HepG2 (cell line): ENCODE results near the gene DALRD3. TPM values are rescaled to one million over a fixed set of nuclear protein-coding genes. Genes with fewer than 3 reads are reported as not detected.

ENCODE experiments used
- ATAC-seq: fragments of 200-7000 bp; cut with Tn5 transposase; 3 replicates; pipeline ENCODE4 v1.9.1; 2020; ENCODE audit warnings: mild to moderate bottlenecking, moderate library complexity
- BruUV-seq: library from RNA; stranded (reverse); fragments of 400-500 nt; replicated peaks from 2 replicates; lab custom pipeline; 2021; lab: Mats Ljungman, UMichigan
- CTCF ChIA-PET: fragments of 300-600 bp; formaldehyde crosslinking; extraction: SDS; loops from one replicate; lab custom pipeline; 2021; ENCODE audit warnings: low total read pairs, inconsistent platforms, low intra/inter-chr PET ratio; lab: Yijun Ruan, JAX
- POLR2A ChIA-PET: fragments of 350-600 bp; sonication (Branson Sonifier 250); formaldehyde crosslinking; loops from one replicate; lab custom pipeline; 2020; ENCODE audit warnings: antibody characterized with exemption, inconsistent platforms; lab: Yijun Ruan, JAX
- DNase-seq: peaks from one replicate; pipeline ENCODE4 v3.0.0-alpha.2; 2015; ENCODE audit warnings: low spot score
- FAIRE-seq: peaks from 3 replicates; lab custom pipeline; 2011; peaks lifted over from hg19 to GRCh38; lab: Jason Lieb, UNC
- H2AFZ ChIP-seq: one replicate; pipeline ENCODE4 v1.6.1; 2011; ENCODE audit warnings: low read length, inconsistent platforms
- H3K27ac ChIP-seq: fragments of 300-600 bp; 3 replicates; pipeline ENCODE4 v1.8.0; 2011; ENCODE audit warnings: mixed run types, mild to moderate bottlenecking, mixed read lengths, low read length, inconsistent platforms; ENCODE audit not compliant: insufficient read depth; ENCODE audit errors: extremely low read length
- H3K27me3 ChIP-seq, 2 experiments: fragments of 200-600 bp in 1 of 2; 2 replicates in 1 of 2; 3 replicates in 1 of 2; pipeline versions ENCODE4 v1.6.0 to v1.8.0; 2011; ENCODE audit warnings: low read length in 2 of 2, mild to moderate bottlenecking in 2 of 2, moderate library complexity in 2 of 2, inconsistent platforms in 1 of 2; ENCODE audit not compliant: insufficient read depth in 2 of 2, control insufficient read depth in 1 of 2
- H3K36me3 ChIP-seq, 2 experiments: fragments of 200-600 bp in 1 of 2; replicated peaks in 1 of 2; 2 replicates in 1 of 2; 3 replicates in 1 of 2; pipeline versions ENCODE4 v1.5.1 to v1.8.0; 2011; ENCODE audit warnings: low read length in 2 of 2, inconsistent platforms in 1 of 2; ENCODE audit not compliant: insufficient read depth in 2 of 2, control insufficient read depth in 1 of 2
- H3K4me1 ChIP-seq: 2 replicates; pipeline ENCODE4 v1.5.1; 2012; ENCODE audit warnings: low read length, inconsistent platforms; ENCODE audit not compliant: insufficient read depth
- H3K4me2 ChIP-seq: 2 replicates; pipeline ENCODE4 v1.6.0; 2011; ENCODE audit warnings: low read depth, low read length, inconsistent platforms
- H3K4me3 ChIP-seq, 3 experiments: fragments of 200-600 bp in 1 of 3; sonication (generic), shearing (Covaris generic) in 1 of 3; replicated peaks in 1 of 3; 2 replicates each; pipeline ENCODE4 v1.5.1; 2011 to 2016; ENCODE audit warnings: low read length in 3 of 3, inconsistent platforms in 2 of 3, low read depth in 2 of 3, mild to moderate bottlenecking in 2 of 3, control low read depth in 1 of 3, mixed read lengths in 1 of 3; ENCODE audit not compliant: insufficient read depth in 1 of 3
- H3K79me2 ChIP-seq: one replicate; pipeline ENCODE4 v1.6.1; 2011; ENCODE audit warnings: low read length, inconsistent platforms; ENCODE audit not compliant: insufficient read depth
- H3K9ac ChIP-seq: 2 replicates; pipeline ENCODE4 v1.6.0; 2011; ENCODE audit warnings: mild to moderate bottlenecking, low read depth, low read length, inconsistent platforms; ENCODE audit not compliant: insufficient read depth
- H3K9me3 ChIP-seq: 2 replicates; pipeline ENCODE4 v1.5.1; 2012; ENCODE audit warnings: mild to moderate bottlenecking, low read length
- H4K20me1 ChIP-seq: 2 replicates; pipeline ENCODE4 v1.6.0; 2011; ENCODE audit warnings: inconsistent platforms, mild to moderate bottlenecking, low read length, moderate library complexity; ENCODE audit not compliant: insufficient read depth
- NCOA1 ChIP-seq: sonication (generic); formaldehyde crosslinking; IDR thresholded peaks from 2 replicates; pipeline ENCODE4 v1.9.0; 2021; ENCODE audit warnings: missing genetic modification reagents
- POLR2A ChIP-seq, 2 experiments: IDR thresholded peaks; 2 replicates each; pipeline ENCODE4 v1.6.1; 2011; ENCODE audit warnings: low read depth in 2 of 2, low read length in 2 of 2, mild to moderate bottlenecking in 1 of 2, moderate library complexity in 1 of 2; ENCODE audit not compliant: insufficient read depth in 1 of 2
- POLR2AphosphoS5 ChIP-seq: IDR thresholded peaks from 2 replicates; pipeline ENCODE4 v1.6.1; 2012; ENCODE audit warnings: low read depth, low read length
- POLR2G ChIP-seq: fragments of 200-400 bp; formaldehyde crosslinking; IDR thresholded peaks from 2 replicates; pipeline ENCODE4 v1.6.1; 2018; ENCODE audit warnings: mild to moderate bottlenecking, low read depth, low read length, moderate library complexity
- SNAPC2 ChIP-seq: sonication (generic); formaldehyde crosslinking; IDR thresholded peaks from 2 replicates; pipeline ENCODE4 v1.8.1; 2022; ENCODE audit warnings: mild to moderate bottlenecking, missing genetic modification reagents
- TARDBP ChIP-seq: sonication (generic); formaldehyde crosslinking; IDR thresholded peaks from 2 replicates; pipeline ENCODE4 v1.8.0; 2022; ENCODE audit warnings: mild to moderate bottlenecking, missing genetic modification reagents
- TGIF2 ChIP-seq: IDR thresholded peaks from 2 replicates; pipeline ENCODE4 v1.6.1; 2016; ENCODE audit warnings: control low read depth, missing compliant biosample characterization
- TMF1 ChIP-seq: sonication (generic); formaldehyde crosslinking; IDR thresholded peaks from 2 replicates; pipeline ENCODE4 v1.8.1; 2022; ENCODE audit warnings: low read depth, missing genetic modification reagents
- TOPORS ChIP-seq: sonication (generic); formaldehyde crosslinking; IDR thresholded peaks from 2 replicates; pipeline ENCODE4 v1.8.0; 2023; ENCODE audit warnings: mild to moderate bottlenecking, missing genetic modification reagents
- ZNF136 ChIP-seq: sonication (generic); formaldehyde crosslinking; IDR thresholded peaks from 2 replicates; pipeline ENCODE4 v1.8.1; 2022; ENCODE audit warnings: low read depth, mild to moderate bottlenecking, moderate library complexity, missing genetic modification reagents
- WGBS: methylation state at CpG from one replicate; pipeline ENCODE4 v1.1.6; 2017; ENCODE audit warnings: low lambda C conversion rate; 5-methylcytosine and 5-hydroxymethylcytosine counted together
- in situ Hi-C: cut with HindIII; loops from 2 replicates; pipeline ENCODE4 v1.10.0; 2017; ENCODE audit warnings: low pct_unique_long_range_greater_than_20kb; ENCODE audit not compliant: extremely low pct_ligation_motif_present
- intact Hi-C: fragments of 100-400 bp; cut with micrococcal nuclease; formaldehyde crosslinking; loops from one replicate; pipeline ENCODE4 v1.10.0; 2022; ENCODE audit not compliant: unreplicated experiment
- polyA plus RNA-seq, 8 experiments: library from polyadenylated mRNA; depleted of rRNA in 3 of 8; stranded (reverse) in 7 of 8; unstranded in 1 of 8; fragments of >200 nt; fragmentation: Illumina TruSeq in 4 of 8; extraction: Trizol in 4 of 8; gene quantifications; 2 replicates each; pipeline versions ENCODE4 v1.2.1 to v1.2.3, GENCODE V29; 2011 to 2016; ENCODE audit warnings: low read depth in 4 of 8, missing spikeins in 1 of 8, mixed read lengths in 1 of 8; ENCODE audit not compliant: insufficient read depth in 1 of 8
- total RNA-seq, 5 experiments: library from RNA; depleted of rRNA; stranded (reverse); fragments of >200 nt; fragmentation: Illumina TruSeq; extraction: Trizol; gene quantifications; 2 replicates each; pipeline ENCODE4 v1.2.3, GENCODE V29; 2016; ENCODE audit warnings: low read depth in 1 of 5
- TF ChIP-seq, protein P1 (sequence below): IDR thresholded peaks from 2 replicates; pipeline ENCODE4 v1.6.1; 2016; ENCODE audit warnings: missing genetic modification reagents, missing compliant biosample characterization

DALRD3 gene
- total and polyA plus RNA-seq, 2 of the 13 experiments (the other 11 are each of a cell fraction or from before 2014, with no cell fraction given) = 19.9 to 36.5 TPM

DNA sequence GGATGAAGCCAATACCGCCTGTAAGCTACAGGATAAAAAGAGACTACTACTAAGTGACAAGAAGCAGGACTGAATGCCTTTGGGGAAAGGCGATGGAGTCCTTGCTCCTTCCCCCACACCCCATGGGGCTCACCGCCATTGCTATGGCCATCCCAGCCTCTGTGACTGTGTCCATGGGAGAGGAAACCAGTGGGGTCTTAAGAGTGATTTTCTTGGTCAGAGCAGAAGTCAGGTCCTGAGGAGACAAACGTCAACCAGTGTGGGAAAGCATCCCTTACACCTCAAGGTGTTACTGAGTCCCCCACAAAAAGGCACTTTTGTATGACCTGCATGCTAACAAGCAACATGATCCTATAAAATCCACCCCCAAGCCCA, 9.9 kb upstream of the DALRD3 start:
- ATAC-seq = no peak

DNA sequence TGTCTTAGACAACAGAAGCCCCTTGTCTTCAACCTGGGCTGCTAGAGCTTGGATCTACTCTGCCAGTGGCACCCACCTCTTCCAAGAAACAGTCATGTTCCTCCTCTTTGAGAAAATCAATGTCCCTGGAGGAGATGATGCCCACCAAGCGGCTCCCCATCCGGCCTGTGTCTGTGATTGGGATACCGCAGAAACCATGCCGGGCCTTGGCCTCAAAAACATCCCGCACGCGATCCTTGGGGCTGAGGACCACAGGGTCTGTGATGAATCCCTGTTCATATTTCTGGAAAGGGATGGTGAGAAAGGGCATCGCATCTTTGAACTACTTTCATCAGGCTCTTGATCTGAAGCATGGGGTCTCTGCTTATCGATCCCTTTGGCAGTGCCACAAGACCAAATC, 9.3 kb upstream of the DALRD3 start:
- no TSS peak for BruUV-seq
- 91% methylated on average over 8 of the region's 9 CpGs for WGBS
- ChIA-PET POLR2A (interaction anchor here (2.3 to 11.1 kb wide), 2 partner anchors 18 to 21 kb away, joined by 38 to 280 read pairs; partner anchors contain the start of gene WDR6), CTCF (no interaction called here)
- Histone ChIP-seq H4K20me1 (no peaks in the 10 kb centered on the region), H3K4me1 (peaks cover 55% of the 10 kb centered on the region), H2AFZ (no peak overlapping the region), H3K4me2 (0 out of 2 replicates have a peak overlapping the region, but pooled peaks have one; percentile 90), H3K36me3 (peaks cover 28 to 55% of the 10 kb centered on the region in 2 experiments), H3K27ac (no peak overlapping the region), H3K79me2 (peaks cover 22% of the 10 kb centered on the region), H3K9ac (no peak overlapping the region), H3K9me3 (no peaks in the 10 kb centered on the region), H3K27me3 (no peaks in the 10 kb centered on the region), H3K4me3 (no peak overlapping the region)
- intact Hi-C loops (no loop called here), in situ Hi-C loops (no loop called here)
- DNase-seq = no peak
- ATAC-seq = no peak
- TF ChIP-seq POLR2A (IDR thresholded peaks at IDR 0.05; ENCODE audit: insufficient read depth in 1 of 2, low read depth in 2 of 2, low read length in 2 of 2) = 0 out of 4 replicates have a peak, but pooled peaks of 1 of the 2 experiments have one; percentile 5
- peak; percentile 64 for TF ChIP-seq POLR2G
- 0 out of 2 replicates have a peak, but pooled peaks have one; percentile 41 for TF ChIP-seq TGIF2 (CRISPR knock-in tag)
- peak; percentile 39; the same call in 1 of the 2 replicates for TF ChIP-seq POLR2AphosphoS5
- TF ChIP-seq, protein P1, sequence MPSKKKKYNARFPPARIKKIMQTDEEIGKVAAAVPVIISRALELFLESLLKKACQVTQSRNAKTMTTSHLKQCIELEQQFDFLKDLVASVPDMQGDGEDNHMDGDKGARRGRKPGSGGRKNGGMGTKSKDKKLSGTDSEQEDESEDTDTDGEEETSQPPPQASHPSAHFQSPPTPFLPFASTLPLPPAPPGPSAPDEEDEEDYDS = no peak
- FAIRE-seq = no peak

More for the DNA sequence above, 9.9 kb upstream of the DALRD3 start:
- BruUV-seq = no TSS peak
- H3K9ac ChIP-seq = peak overlapping the region; percentile 83
- H3K27ac ChIP-seq = peak overlapping the region; percentile 63
- H2AFZ ChIP-seq = no peak overlapping the region
- peak overlapping the region; percentile 90 for H3K4me2 ChIP-seq
- POLR2A ChIA-PET = interaction anchor here (1.5 to 2.3 kb wide), 6 partner anchors 13 to 109 kb away, joined by 5 to 40 read pairs (median 8); partner anchors contain the start of genes ARIH2, QRICH1 and WDR6
- no peaks in the 10 kb centered on the region for H3K27me3 ChIP-seq
- DNase-seq (no peak), FAIRE-seq (no peak)
- WGBS = 100% methylated on average over 2 of the region's 4 CpGs
- intact Hi-C loops (no loop called here), in situ Hi-C loops (no loop called here)
- H3K79me2 ChIP-seq = peaks cover 15% of the 10 kb centered on the region
- no peaks in the 10 kb centered on the region for H4K20me1 ChIP-seq
- CTCF ChIA-PET = no interaction called here
- peaks cover 28 to 62% of the 10 kb centered on the region in 2 experiments for H3K36me3 ChIP-seq
- H3K9me3 ChIP-seq = no peaks in the 10 kb centered on the region
- peak; percentile 22; the same call in 1 of the 2 replicates for TF ChIP-seq TARDBP (CRISPR knock-in tag)
- TF ChIP-seq TMF1 (CRISPR knock-in tag) = no peak
- TF ChIP-seq TOPORS = no peak
- 0 out of 2 replicates have a peak, but pooled peaks have one; percentile 5 for TF ChIP-seq ZNF136
- 0 out of 2 replicates have a peak, but pooled peaks have one; percentile 10 for TF ChIP-seq NCOA1 (CRISPR knock-in tag)
- 0 out of 2 replicates have a peak, but pooled peaks have one; percentile 43 for TF ChIP-seq SNAPC2
- peak overlapping the region; percentile 56 to 78 (median 73); a peak in 5 of 6 replicates for H3K4me3 ChIP-seq
- peaks cover 49% of the 10 kb centered on the region for H3K4me1 ChIP-seq
